Suprapubic skin (tissue), 4 donors: ENCODE data around the gene MET. TPM values are rescaled to one million over a fixed set of nuclear protein-coding genes. Genes with fewer than 3 reads are reported as not detected.

ENCODE experiments used
- DNase-seq, 2 donors: peaks; one replicate each; pipeline ENCODE4 v3.0.0-alpha.2; 2019; ENCODE audit warnings: low spot score in 2 of 2
- H3K27ac ChIP-seq: fragments of 200-600 bp; sonication (generic); one replicate; pipeline ENCODE4 v1.5.1; 2019
- H3K27me3 ChIP-seq: fragments of 200-600 bp; sonication (generic); one replicate; pipeline ENCODE4 v1.5.1; 2019
- H3K36me3 ChIP-seq: fragments of 200-600 bp; sonication (generic); one replicate; pipeline ENCODE4 v1.5.1; 2019
- H3K4me1 ChIP-seq: fragments of 200-600 bp; sonication (generic); one replicate; pipeline ENCODE4 v1.5.1; 2019
- H3K4me3 ChIP-seq: fragments of 200-600 bp; sonication (generic); one replicate; pipeline ENCODE4 v1.5.1; 2019; ENCODE audit warnings: mild to moderate bottlenecking
- H3K9me3 ChIP-seq: fragments of 200-600 bp; sonication (generic); one replicate; pipeline ENCODE4 v1.5.1; 2019
- CTCF ChIP-seq, 2 donors: fragments of 200-600 bp in 1 of 2; fragments of 450-650 bp in 1 of 2; sonication (generic) in 1 of 2; IDR thresholded peaks; one replicate each; pipeline ENCODE4 v1.5.1; 2016 to 2019; ENCODE audit warnings: antibody characterized with exemption in 2 of 2, mild to moderate bottlenecking in 1 of 2, moderate library complexity in 1 of 2
- EP300 ChIP-seq: sonication (generic); formaldehyde crosslinking; IDR thresholded peaks from one replicate; pipeline ENCODE4 v1.6.1; 2017; ENCODE audit warnings: antibody characterized with exemption
- POLR2A ChIP-seq, 2 donors: fragments of 450-650 bp; IDR thresholded peaks; one replicate each; pipeline ENCODE4 v1.6.1; 2017; ENCODE audit warnings: antibody characterized with exemption in 2 of 2, mild to moderate bottlenecking in 2 of 2, moderate library complexity in 2 of 2
- POLR2AphosphoS5 ChIP-seq, 3 donors: sonication (generic); formaldehyde crosslinking; IDR thresholded peaks; one replicate each; pipeline ENCODE4 v1.6.1; 2017; ENCODE audit warnings: antibody characterized with exemption in 3 of 3
- WGBS: methylation state at CpG from one replicate; pipeline ENCODE4 v1.1.5; 2018; 5-methylcytosine and 5-hydroxymethylcytosine counted together
- total RNA-seq, 4 donors: library from RNA; depleted of rRNA; stranded (reverse); fragments of >200 nt; gene quantifications; one replicate each; pipeline ENCODE4 v1.1.0, GENCODE V29; 2016

Gene MET
- total RNA-seq, 4 donors from 2014 or later: 22.8 to 41.2 (median 32.0) TPM

GRCh38 chr7:116665332-116665996 is 6.5 kb upstream of the MET start:
- no peak for DNase-seq
- Histone ChIP-seq H3K4me1 (no peaks in the 10 kb centered on the region), H3K9me3 (no peaks in the 10 kb centered on the region), H3K27ac (no peak overlapping the region), H3K27me3 (no peaks in the 10 kb centered on the region), H3K4me3 (no peak overlapping the region), H3K36me3 (no peaks in the 10 kb centered on the region)
- WGBS: 52% methylated on average over 2 of the region's 2 CpGs
- no peak for TF ChIP-seq POLR2AphosphoS5 (IDR thresholded peaks at IDR 0.05)
- TF ChIP-seq POLR2A (IDR thresholded peaks at IDR 0.05): no peak
- no peak for TF ChIP-seq CTCF (IDR thresholded peaks at IDR 0.05)
- TF ChIP-seq EP300: no peak

GRCh38 chr7:116669769-116670168 is 2.2 kb upstream of the MET start:
- DNase-seq: no peak
- Histone ChIP-seq H3K4me3 (no peak overlapping the region), H3K27me3 (no peaks in the 10 kb centered on the region), H3K9me3 (no peaks in the 10 kb centered on the region), H3K4me1 (peaks cover 36% of the 10 kb centered on the region), H3K27ac (no peak overlapping the region), H3K36me3 (no peaks in the 10 kb centered on the region)
- TF ChIP-seq POLR2AphosphoS5 (IDR thresholded peaks at IDR 0.05) (no peak), EP300 (no peak), POLR2A (IDR thresholded peaks at IDR 0.05) (no peak), CTCF (IDR thresholded peaks at IDR 0.05) (no peak)
- WGBS: 56% methylated on average over 1 of the region's 1 CpG

- Histone ChIP-seq H3K4me3 (no peak overlapping the region), H3K36me3 (no peaks in the 10 kb centered on the region), H3K4me1 (peaks cover 40% of the 10 kb centered on the region), H3K9me3 (no peaks in the 10 kb centered on the region), H3K27me3 (no peaks in the 10 kb centered on the region), H3K27ac (no peak overlapping the region)
- DNase-seq: no peak
- 57% methylated on average over 3 of the region's 3 CpGs for WGBS
- TF ChIP-seq EP300 (no peak), POLR2AphosphoS5 (IDR thresholded peaks at IDR 0.05) (no peak), POLR2A (IDR thresholded peaks at IDR 0.05) (no peak), CTCF (IDR thresholded peaks at IDR 0.05) (no peak)
Observed at GRCh38 chr7:116670409-116671015, 1.5 kb upstream of the MET start.

GRCh38 chr7:116671111-116671510 is 885 bp upstream of the MET start:
- Histone ChIP-seq H3K9me3 (no peaks in the 10 kb centered on the region), H3K4me3 (peak overlapping the region; percentile 76), H3K36me3 (no peaks in the 10 kb centered on the region), H3K27me3 (no peaks in the 10 kb centered on the region), H3K4me1 (peaks cover 40% of the 10 kb centered on the region), H3K27ac (no peak overlapping the region)
- 42% methylated on average over 7 of the region's 7 CpGs for WGBS
- TF ChIP-seq POLR2A (IDR thresholded peaks at IDR 0.05) (no peak), CTCF (IDR thresholded peaks at IDR 0.05) (no peak), EP300 (no peak), POLR2AphosphoS5 (IDR thresholded peaks at IDR 0.05) (no peak)
- DNase-seq: no peak

- peak in 1 of 2 donors; percentile 62 for DNase-seq
- Histone ChIP-seq H3K27ac (peak overlapping the region; percentile 83), H3K4me1 (peaks cover 40% of the 10 kb centered on the region), H3K36me3 (no peaks in the 10 kb centered on the region), H3K4me3 (peak overlapping the region; percentile 76), H3K9me3 (no peaks in the 10 kb centered on the region), H3K27me3 (no peaks in the 10 kb centered on the region)
- 31% methylated on average over 20 of the region's 23 CpGs for WGBS
- TF ChIP-seq CTCF (IDR thresholded peaks at IDR 0.05) (no peak), POLR2AphosphoS5 (IDR thresholded peaks at IDR 0.05) (no peak), POLR2A (IDR thresholded peaks at IDR 0.05) (no peak), EP300 (no peak)
Observed at GRCh38 chr7:116672596-116673456, 830 bp downstream of the MET start.
